Ascending aorta (tissue), 2 donors: ENCODE results near the gene ATOH8. TPM values are rescaled to one million over a fixed set of nuclear protein-coding genes. Genes with fewer than 3 reads are reported as not detected.

ENCODE experiments used
- DNase-seq, 2 donors: peaks; one replicate each; pipeline ENCODE4 v3.0.0-alpha.2; 2019; ENCODE audit warnings: low spot score in 2 of 2
- H3K27ac ChIP-seq, 2 donors: fragments of 200-600 bp; sonication (generic); one replicate each; pipeline ENCODE4 v1.5.1; 2016 to 2017; ENCODE audit warnings: mild to moderate bottlenecking in 1 of 2
- H3K27me3 ChIP-seq: fragments of 200-600 bp; sonication (generic); one replicate; pipeline ENCODE4 v1.5.1; 2017
- H3K36me3 ChIP-seq, 2 donors: fragments of 200-600 bp; sonication (generic); one replicate each; pipeline ENCODE4 v1.5.1; 2016
- H3K4me1 ChIP-seq, 2 donors: fragments of 200-600 bp; sonication (generic); one replicate each; pipeline ENCODE4 v1.5.1; 2016 to 2017; ENCODE audit warnings: mild to moderate bottlenecking in 1 of 2
- H3K4me3 ChIP-seq, 2 donors: fragments of 200-600 bp; sonication (generic); one replicate each; pipeline ENCODE4 v1.5.1; 2016 to 2017; ENCODE audit warnings: mild to moderate bottlenecking in 1 of 2
- H3K9me3 ChIP-seq, 2 donors: fragments of 200-600 bp; sonication (generic); one replicate each; pipeline ENCODE4 v1.5.1; 2016
- CTCF ChIP-seq, 3 experiments: fragments of 200-600 bp in 2 of 3; fragments of 450-650 bp in 1 of 3; sonication (generic) in 2 of 3; IDR thresholded peaks; one replicate each; pipeline ENCODE4 v1.5.1; 2016 to 2019; ENCODE audit warnings: antibody characterized with exemption in 3 of 3, mild to moderate bottlenecking in 1 of 3, moderate library complexity in 1 of 3
- intact Hi-C: fragments of 100-400 bp; cut with DNase I; formaldehyde crosslinking; loops from one replicate; pipeline ENCODE4 v1.15.1; 2023
- total RNA-seq: library from RNA; depleted of rRNA; stranded (reverse); fragments of >200 nt; gene quantifications from one replicate; pipeline ENCODE4 v1.1.0, GENCODE V29; 2016

Gene ATOH8
- total RNA-seq, 1 donor from 2014 or later = 239 TPM

DNA sequence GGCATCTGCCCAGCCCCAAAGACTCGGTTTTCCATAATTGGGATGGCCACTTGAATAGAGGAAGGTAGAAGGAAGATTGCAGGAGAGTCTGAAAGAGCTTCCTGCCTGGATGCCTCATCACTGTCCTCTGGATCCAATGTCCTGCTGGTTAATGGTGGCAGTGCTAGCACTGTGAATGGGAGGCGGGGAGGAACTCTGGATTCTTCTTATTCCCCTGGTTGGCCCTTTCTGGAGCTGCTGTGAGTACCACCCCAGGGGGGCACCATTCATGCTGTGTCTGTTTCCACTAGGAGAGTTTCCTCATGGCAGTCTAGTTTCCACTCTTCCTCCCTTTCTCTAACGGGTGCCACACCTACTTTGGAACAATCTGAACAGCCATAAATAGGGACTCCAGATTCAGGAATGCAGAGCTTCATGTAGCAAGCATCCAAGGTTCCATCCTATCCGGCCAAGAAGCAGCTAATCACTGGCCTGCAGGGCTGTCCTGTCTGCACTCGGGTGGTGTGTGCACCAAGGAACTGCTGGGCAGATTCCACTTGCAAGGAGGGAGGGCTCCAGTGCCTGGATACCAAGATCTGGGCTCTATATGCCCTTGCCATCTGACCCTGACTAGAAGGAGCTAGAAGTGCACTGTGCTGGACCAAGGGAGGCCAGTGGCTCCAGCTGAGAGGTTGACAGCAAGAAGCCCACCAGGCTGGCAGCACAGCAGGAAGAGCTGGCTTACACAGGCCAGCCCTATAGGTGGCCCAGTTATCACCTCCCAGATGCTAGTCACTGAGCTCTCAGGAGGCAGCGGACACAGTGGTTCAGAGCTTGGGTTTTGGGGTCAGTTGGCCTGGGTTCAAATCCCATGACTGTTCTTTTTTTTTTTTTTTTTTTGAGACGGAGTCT is 4.6 kb upstream of the ATOH8 start:
- no peaks in the 10 kb centered on the region for H3K27me3 ChIP-seq
- H3K9me3 ChIP-seq = no peaks in the 10 kb centered on the region
- intact Hi-C loops = no loop called here
- no peak overlapping the region for H3K4me3 ChIP-seq
- H3K27ac ChIP-seq = peak overlapping the region; percentile 97 to 98
- DNase-seq = peak in 1 of 2 donors; percentile 84
- TF ChIP-seq CTCF (IDR thresholded peaks at IDR 0.05) = no peak
- peaks cover 0 to 1% of the 10 kb centered on the region in 2 donors for H3K36me3 ChIP-seq
- peaks cover 13 to 59% of the 10 kb centered on the region in 2 donors for H3K4me1 ChIP-seq

- TF ChIP-seq CTCF (IDR thresholded peaks at IDR 0.05) = peak; percentile 79 to 90 (median 84)
- intact Hi-C loops = loop anchor here (1.0 kb wide), 2 partner anchors 22 to 63 kb away; no protein-coding TSS in a partner anchor
- peak overlapping the region; percentile 97 to 98 for H3K27ac ChIP-seq
- H3K4me3 ChIP-seq = peak overlapping the region in 1 of 2 donors; percentile 19
- peaks cover 0 to 7% of the 10 kb centered on the region in 2 donors for H3K36me3 ChIP-seq
- peaks cover 11 to 46% of the 10 kb centered on the region in 2 donors for H3K4me1 ChIP-seq
- no peaks in the 10 kb centered on the region for H3K27me3 ChIP-seq
- peak in 1 of 2 donors; percentile 89 for DNase-seq
- no peaks in the 10 kb centered on the region for H3K9me3 ChIP-seq
These were observed 2.9 kb upstream of the ATOH8 start for GRCh38 chr2:85750587-85751575.

GRCh38 chr2:85751627-85752026 is 2.2 kb upstream of the ATOH8 start:
- Histone ChIP-seq H3K27ac (peak overlapping the region; percentile 97 to 98), H3K27me3 (no peaks in the 10 kb centered on the region), H3K4me3 (peak overlapping the region in 1 of 2 donors; percentile 19), H3K36me3 (peaks cover 0 to 8% of the 10 kb centered on the region in 2 donors), H3K4me1 (peaks cover 11 to 43% of the 10 kb centered on the region in 2 donors), H3K9me3 (no peaks in the 10 kb centered on the region)
- TF ChIP-seq CTCF (IDR thresholded peaks at IDR 0.05) = no peak
- DNase-seq = no peak
- intact Hi-C loops = loop anchor here (2.0 kb wide), 1 partner anchor 43 kb away; no protein-coding TSS in a partner anchor

- Histone ChIP-seq H3K36me3 (peaks cover 0 to 19% of the 10 kb centered on the region in 2 donors), H3K9me3 (no peaks in the 10 kb centered on the region), H3K4me3 (peak overlapping the region; percentile 85 to 94), H3K27me3 (no peaks in the 10 kb centered on the region), H3K4me1 (peaks cover 17 to 54% of the 10 kb centered on the region in 2 donors), H3K27ac (peak overlapping the region; percentile 96 to 98)
- no peak for DNase-seq
- intact Hi-C loops = loop anchor here (1.0 to 2.0 kb wide), 2 partner anchors 19 to 42 kb away; no protein-coding TSS in a partner anchor
- no peak for TF ChIP-seq CTCF (IDR thresholded peaks at IDR 0.05)
These were observed 711 bp upstream of the ATOH8 start for GRCh38 chr2:85753035-85753524.
